Spleen (tissue), 7 donors: ENCODE data around the gene CCNF.

Source experiments
- CTCF ChIP-seq, 11 experiments: fragments of 200-600 bp in 7 of 11; fragments of 450-650 bp in 4 of 11; sonication (generic) in 4 of 11; IDR thresholded peaks in 8 of 11; conservative IDR thresholded peaks in 3 of 11; 1 replicate in 7 of 11; 2 replicates in 4 of 11; pipeline versions ENCODE4 v1.4.0 to v1.8.0; 2016 to 2021; ENCODE audit warnings: antibody characterized with exemption in 11 of 11, inconsistent platforms in 4 of 11, mild to moderate bottlenecking in 1 of 11
- POLR2A ChIP-seq, 3 donors: fragments of 450-650 bp; IDR thresholded peaks; one replicate each; pipeline ENCODE4 v1.5.1; 2017; ENCODE audit warnings: antibody characterized with exemption in 3 of 3, mild to moderate bottlenecking in 1 of 3
- POLR2AphosphoS5 ChIP-seq, 3 donors: sonication (generic); formaldehyde crosslinking; IDR thresholded peaks; one replicate each; pipeline ENCODE4 v1.5.1; 2017; ENCODE audit warnings: antibody characterized with exemption in 3 of 3
- donor health status: DM: no; HTN: no; CAD: no; lungs with moderate emphysema.
- donor health status: DM: no; HTN: no; CAD: no.
- donor health status: DM: no; HTN: no; CAD: no.

DNA sequence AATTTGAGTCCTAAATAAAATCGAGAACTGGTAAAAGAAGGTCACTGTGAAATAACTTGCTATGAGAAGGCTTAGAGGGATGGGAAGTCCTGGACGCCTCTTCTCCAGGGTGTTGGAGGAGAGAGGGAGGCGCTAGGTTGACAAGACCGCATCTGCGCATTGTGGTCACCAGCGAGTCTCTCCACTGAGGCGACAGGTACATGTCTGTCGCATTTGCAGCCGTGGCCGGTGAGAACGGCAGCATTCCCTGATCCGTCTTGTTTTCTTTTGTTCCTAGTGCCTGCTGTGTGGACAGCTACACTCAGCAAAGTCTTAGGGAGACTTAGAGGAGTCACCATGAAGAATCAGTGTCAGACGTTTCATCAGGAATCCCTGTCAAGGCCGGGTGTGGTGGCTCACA, 76.4 kb downstream of the CCNF start:
- TF ChIP-seq CTCF (IDR thresholded peaks at IDR 0.05 in 8 of 11, conservative IDR thresholded peaks at IDR 0.05 in 3 of 11) (no peak), POLR2A (IDR thresholded peaks at IDR 0.05) (no peak), POLR2AphosphoS5 (IDR thresholded peaks at IDR 0.05) (no peak)
